Measurements from ENCODE around the gene DUSP5. TPM values are rescaled to one million over a fixed set of nuclear protein-coding genes. Genes with fewer than 3 reads are reported as not detected.
A peak's percentile ranks its signal among the peaks of the same experiment; 100 is the strongest.

DUSP5 gene
- total RNA-seq, 1 experiment from 2014 or later = 34.0 TPM

- Mint-ChIP-seq H3K27ac (ENCODE audit: unreplicated experiment) (peak overlapping the region; percentile 68), H3K36me3 (ENCODE audit: insufficient read depth, unreplicated experiment) (peaks cover 90% of the 10 kb centered on the region), H3K9me3 (ENCODE audit: low read depth, unreplicated experiment) (no peaks in the 10 kb centered on the region), H3K4me3 (ENCODE audit: low read depth, unreplicated experiment) (no peak overlapping the region), H3K27me3 (ENCODE audit: unreplicated experiment) (no peaks in the 10 kb centered on the region), H3K4me1 (ENCODE audit: low read depth, unreplicated experiment) (no peaks in the 10 kb centered on the region)
- CTCF ChIA-PET = no interaction called here
- BruUV-seq (replicated peaks) = no TSS peak
- DNase-seq = no peak
- intact Hi-C loops (cut with micrococcal nuclease; ENCODE audit: unreplicated experiment) = no loop called here
- TF ChIP-seq CTCF (IDR thresholded peaks at IDR 0.05; ENCODE audit: unreplicated experiment) = no peak
Measured at GRCh38 chr10:110506448-110506847, 8.7 kb downstream of the DUSP5 start.

GRCh38 chr10:110507346-110507745 lies 9.6 kb downstream of the DUSP5 start:
- TF ChIP-seq CTCF (IDR thresholded peaks at IDR 0.05; ENCODE audit: unreplicated experiment) = no peak
- no peaks in the 10 kb centered on the region for H3K9me3 Mint-ChIP-seq (ENCODE audit: low read depth, unreplicated experiment)
- H3K4me1 Mint-ChIP-seq (ENCODE audit: low read depth, unreplicated experiment) = no peaks in the 10 kb centered on the region
- intact Hi-C loops (cut with micrococcal nuclease; ENCODE audit: unreplicated experiment) = no loop called here
- H3K4me3 Mint-ChIP-seq (ENCODE audit: low read depth, unreplicated experiment) = no peak overlapping the region
- BruUV-seq (replicated peaks) = no TSS peak
- peaks cover 90% of the 10 kb centered on the region for H3K36me3 Mint-ChIP-seq (ENCODE audit: insufficient read depth, unreplicated experiment)
- peak overlapping the region; percentile 68 for H3K27ac Mint-ChIP-seq (ENCODE audit: unreplicated experiment)
- H3K27me3 Mint-ChIP-seq (ENCODE audit: unreplicated experiment) = no peaks in the 10 kb centered on the region
- CTCF ChIA-PET = no interaction called here
- DNase-seq = no peak

- Mint-ChIP-seq H3K9me3 (ENCODE audit: low read depth, unreplicated experiment) (no peaks in the 10 kb centered on the region), H3K4me1 (ENCODE audit: low read depth, unreplicated experiment) (peaks cover 1% of the 10 kb centered on the region), H3K4me3 (ENCODE audit: low read depth, unreplicated experiment) (no peak overlapping the region), H3K27me3 (ENCODE audit: unreplicated experiment) (no peaks in the 10 kb centered on the region), H3K36me3 (ENCODE audit: insufficient read depth, unreplicated experiment) (peaks cover 92% of the 10 kb centered on the region), H3K27ac (ENCODE audit: unreplicated experiment) (peak overlapping the region; percentile 16)
- no TSS peak for BruUV-seq (replicated peaks)
- DNase-seq = no peak
- intact Hi-C loops (cut with micrococcal nuclease; ENCODE audit: unreplicated experiment) = no loop called here
- no peak for TF ChIP-seq CTCF (IDR thresholded peaks at IDR 0.05; ENCODE audit: unreplicated experiment)
- CTCF ChIA-PET = no interaction called here
Measured at GRCh38 chr10:110508159-110508788, 10.6 kb downstream of the DUSP5 start.

- H3K4me1 Mint-ChIP-seq (ENCODE audit: low read depth, unreplicated experiment) = peaks cover 8% of the 10 kb centered on the region
- DNase-seq = no peak
- H3K27me3 Mint-ChIP-seq (ENCODE audit: unreplicated experiment) = no peaks in the 10 kb centered on the region
- peak overlapping the region; percentile 16 for H3K27ac Mint-ChIP-seq (ENCODE audit: unreplicated experiment)
- no TSS peak for BruUV-seq (replicated peaks)
- CTCF ChIA-PET = no interaction called here
- TF ChIP-seq CTCF (IDR thresholded peaks at IDR 0.05; ENCODE audit: unreplicated experiment) = no peak
- no peak overlapping the region for H3K4me3 Mint-ChIP-seq (ENCODE audit: low read depth, unreplicated experiment)
- intact Hi-C loops (cut with micrococcal nuclease; ENCODE audit: unreplicated experiment) = no loop called here
- peaks cover 92% of the 10 kb centered on the region for H3K36me3 Mint-ChIP-seq (ENCODE audit: insufficient read depth, unreplicated experiment)
- no peaks in the 10 kb centered on the region for H3K9me3 Mint-ChIP-seq (ENCODE audit: low read depth, unreplicated experiment)
Measured at GRCh38 chr10:110508806-110509544, 11.3 kb downstream of the DUSP5 start.

Data from Calu3 (cell line).